K562 (cell line): ENCODE data around the gene NRG2. TPM values are rescaled to one million over a fixed set of nuclear protein-coding genes. Genes with fewer than 3 reads are reported as not detected.

Experiments used
- ATAC-seq: fragments of 200-7000 bp; cut with Tn5 transposase; 3 replicates; pipeline ENCODE4 v1.9.1; 2020; ENCODE audit warnings: moderate library complexity
- BruUV-seq: library from RNA; stranded (reverse); fragments of 400-500 nt; replicated peaks from 2 replicates; lab custom pipeline; 2021; lab: Mats Ljungman, UMichigan
- CTCF ChIA-PET: fragments of 300-600 bp; formaldehyde crosslinking; extraction: SDS; loops from one replicate; lab custom pipeline; 2021; ENCODE audit warnings: low intra/inter-chr PET ratio; lab: Yijun Ruan, JAX
- POLR2A ChIA-PET: fragments of 300-600, 350-650 bp; sonication (Branson Sonifier 250); formaldehyde crosslinking; extraction: SDS; loops from one replicate; lab custom pipeline; 2021; ENCODE audit warnings: antibody characterized with exemption, inconsistent platforms; lab: Yijun Ruan, JAX
- DNase-seq, 4 experiments: peaks; one replicate each; pipeline versions ENCODE4 v3.0.0 to v3.0.0-alpha.2; 2011 to 2018; ENCODE audit warnings: low spot score in 3 of 4, mixed read lengths in 3 of 4; ENCODE audit errors: extremely low read depth in 1 of 4
- FAIRE-seq: peaks from 2 replicates; lab custom pipeline; 2011; peaks lifted over from hg19 to GRCh38; lab: Jason Lieb, UNC
- H2AFZ ChIP-seq: 2 replicates; pipeline ENCODE4 v1.6.0; 2011; ENCODE audit warnings: low read depth, low read length, control low read depth, inconsistent platforms
- H3K27ac ChIP-seq: fragments of 200-600 bp; 3 replicates; pipeline ENCODE4 v1.8.0; 2011; ENCODE audit warnings: low read depth, mild to moderate bottlenecking, control low read depth, inconsistent platforms, low read length, moderate library complexity, mixed read lengths; ENCODE audit errors: extremely low read depth
- H3K27me3 ChIP-seq, 2 experiments: fragments of 300-600 bp in 1 of 2; 2 replicates in 1 of 2; 3 replicates in 1 of 2; pipeline versions ENCODE4 v1.6.0 to v1.8.0; 2011; ENCODE audit warnings: inconsistent platforms in 2 of 2, low read length in 2 of 2, mild to moderate bottlenecking in 1 of 2, mixed read lengths in 1 of 2, moderate library complexity in 1 of 2; ENCODE audit not compliant: control insufficient read depth in 2 of 2, insufficient read depth in 2 of 2
- H3K36me3 ChIP-seq: fragments of 300-600 bp; 3 replicates; pipeline ENCODE4 v1.8.0; 2011; ENCODE audit warnings: mild to moderate bottlenecking, low read length, inconsistent platforms; ENCODE audit not compliant: control insufficient read depth, insufficient read depth
- H3K4me1 ChIP-seq, 2 experiments: fragments of 200-600 bp in 1 of 2; replicated peaks in 1 of 2; 2 replicates in 1 of 2; 3 replicates in 1 of 2; pipeline versions ENCODE4 v1.5.1 to v1.8.0; 2011; ENCODE audit warnings: inconsistent platforms in 2 of 2, low read length in 2 of 2, mild to moderate bottlenecking in 1 of 2, mixed read lengths in 1 of 2, moderate library complexity in 1 of 2; ENCODE audit not compliant: control insufficient read depth in 2 of 2, insufficient read depth in 2 of 2
- H3K4me2 ChIP-seq: 2 replicates; pipeline ENCODE4 v1.6.1; 2011; ENCODE audit warnings: low read length, control low read depth, inconsistent platforms, mixed read lengths; ENCODE audit not compliant: insufficient read depth
- H3K4me3 ChIP-seq: fragments of 200-600 bp; sonication (generic), shearing (Covaris generic); 2 replicates; pipeline ENCODE4 v1.5.1; 2016; ENCODE audit warnings: control low read depth, inconsistent platforms
- H3K79me2 ChIP-seq: fragments of 200-600 bp; 3 replicates; pipeline ENCODE4 v1.8.0; 2011; ENCODE audit warnings: low read length, inconsistent platforms; ENCODE audit not compliant: control insufficient read depth, insufficient read depth
- H3K9ac ChIP-seq, 2 experiments: 2 replicates each; pipeline versions ENCODE4 v1.6.0 to v1.6.1; 2011; ENCODE audit warnings: low read depth in 2 of 2, low read length in 2 of 2, control low read depth in 1 of 2, inconsistent platforms in 1 of 2, mild to moderate bottlenecking in 1 of 2, mixed read lengths in 1 of 2; ENCODE audit not compliant: insufficient read depth in 1 of 2
- H3K9me1 ChIP-seq: one replicate; pipeline ENCODE4 v1.6.0; 2011; ENCODE audit warnings: inconsistent platforms, mild to moderate bottlenecking, low read length, moderate library complexity; ENCODE audit not compliant: control insufficient read depth, insufficient read depth
- H3K9me3 ChIP-seq: replicated peaks from 2 replicates; pipeline ENCODE4 v1.5.1; 2011; ENCODE audit warnings: low read depth, low read length, inconsistent platforms; ENCODE audit not compliant: control insufficient read depth, insufficient read depth
- H4K20me1 ChIP-seq: replicated peaks from 2 replicates; pipeline ENCODE4 v1.6.1; 2011; ENCODE audit warnings: low read length, inconsistent platforms, mixed read lengths; ENCODE audit not compliant: control insufficient read depth, insufficient read depth
- CC2D1A ChIP-seq: fragments of 450-650 bp; IDR thresholded peaks from 2 replicates; pipeline ENCODE4 v1.6.1; 2017; ENCODE audit warnings: mild to moderate bottlenecking
- E4F1 ChIP-seq: fragments of 250-450 bp; sonication (Bioruptor Pico); IDR thresholded peaks from 2 replicates; pipeline ENCODE4 v1.5.0; 2021; ENCODE audit warnings: mild to moderate bottlenecking, borderline replicate concordance
- FOXP1 ChIP-seq: sonication (generic); formaldehyde crosslinking; IDR thresholded peaks from 2 replicates; pipeline ENCODE4 v1.8.0; 2022; ENCODE audit warnings: mild to moderate bottlenecking, missing genetic modification reagents
- HNRNPL ChIP-seq: fragments of 200-400 bp; formaldehyde crosslinking; IDR thresholded peaks from 2 replicates; pipeline ENCODE4 v1.6.1; 2017; ENCODE audit warnings: low read depth, mild to moderate bottlenecking, low read length
- KLF13 ChIP-seq: fragments of 450-650 bp; IDR thresholded peaks from 2 replicates; pipeline ENCODE4 v1.6.1; 2016; ENCODE audit warnings: missing genetic modification characterization, low read depth, mild to moderate bottlenecking, missing compliant biosample characterization, moderate library complexity, borderline replicate concordance
- LEF1 ChIP-seq: fragments of 450-650 bp; IDR thresholded peaks from 2 replicates; pipeline ENCODE4 v1.6.1; 2016; ENCODE audit warnings: mild to moderate bottlenecking
- MNT ChIP-seq, 2 experiments: fragments of 450-650 bp; conservative IDR thresholded peaks; 2 replicates each; pipeline ENCODE4 v1.6.1; 2017; ENCODE audit warnings: mild to moderate bottlenecking in 2 of 2, moderate library complexity in 2 of 2
- NCOA4 ChIP-seq: fragments of 450-650 bp; IDR thresholded peaks from 2 replicates; pipeline ENCODE4 v1.6.1; 2018; ENCODE audit warnings: mild to moderate bottlenecking; ENCODE audit not compliant: partially characterized antibody
- NFE2L1 ChIP-seq: fragments of 450-650 bp; IDR thresholded peaks from 2 replicates; pipeline ENCODE4 v1.6.1; 2016; ENCODE audit warnings: missing genetic modification characterization, low read depth, mild to moderate bottlenecking, missing compliant biosample characterization, moderate library complexity, borderline replicate concordance
- RB1 ChIP-seq: fragments of 450-650 bp; IDR thresholded peaks from 2 replicates; pipeline ENCODE4 v1.6.1; 2017; ENCODE audit warnings: low read depth, mild to moderate bottlenecking
- SAP30 ChIP-seq: fragments of 200-600 bp; sonication (generic); IDR thresholded peaks from 2 replicates; pipeline ENCODE4 v1.6.1; 2012; ENCODE audit warnings: borderline replicate concordance, low read depth, mild to moderate bottlenecking, moderate library complexity, low read length, control low read depth, inconsistent platforms; ENCODE audit not compliant: insufficient read depth, poor library complexity, severe bottlenecking
- XRCC4 ChIP-seq: IDR thresholded peaks from one replicate; pipeline ENCODE4 v1.6.1; 2011; ENCODE audit not compliant: insufficient read depth, insufficient read length; ENCODE audit errors: extremely low read depth
- ZNF133 ChIP-seq: fragments of 250-450 bp; sonication (Bioruptor Pico); IDR thresholded peaks from 2 replicates; pipeline ENCODE4 v1.4.0; 2020; ENCODE audit warnings: mild to moderate bottlenecking
- ZSCAN32 ChIP-seq: fragments of 450-650 bp; formaldehyde crosslinking; IDR thresholded peaks from 2 replicates; pipeline ENCODE4 v1.4.0; 2020; ENCODE audit warnings: mild to moderate bottlenecking, moderate library complexity
- WGBS: fragments of 100-300 bp; shearing (Covaris generic); methylation state at CpG from one replicate; pipeline ENCODE4 v1.1.6; 2016; ENCODE audit warnings: low coverage, mixed read lengths; ENCODE audit not compliant: insufficient coverage; ENCODE audit errors: missing lambda C conversion rate; 5-methylcytosine and 5-hydroxymethylcytosine counted together
- in situ Hi-C: fragments of 300-500 bp; cut with MboI; formaldehyde crosslinking; loops from 4 replicates; pipeline ENCODE4 v1.15.0; 2018; ENCODE audit warnings: inconsistent platforms, mixed read lengths
- intact Hi-C: fragments of 100-400 bp; cut with micrococcal nuclease; formaldehyde crosslinking; loops from 2 replicates; pipeline ENCODE4 v1.14.2; 2022
- polyA plus RNA-seq, 8 experiments: library from polyadenylated mRNA; depleted of rRNA in 4 of 8; stranded (reverse) in 5 of 8; unstranded in 3 of 8; fragments of >200 nt; fragmentation: Nextera tagmentation in 2 of 8; fragmentation: Illumina TruSeq in 1 of 8; extraction: Ambion mirVana in 2 of 8; extraction: Trizol in 1 of 8; gene quantifications; 2 replicates each; pipeline versions ENCODE4 v1.2.1 to v1.2.3, GENCODE V29; 2011 to 2014; ENCODE audit warnings: inconsistent platforms in 1 of 8, missing spikeins in 1 of 8
- total RNA-seq, 7 experiments: library from RNA; depleted of rRNA in 6 of 7; stranded (reverse); fragments of >200 nt in 6 of 7; fragmentation: Illumina TruSeq in 2 of 7; extraction: Trizol in 2 of 7; gene quantifications; 2 replicates each; pipeline versions ENCODE4 v1.2.1 to v1.2.3, GENCODE V29; 2011 to 2021; ENCODE audit warnings: low replicate concordance in 1 of 7

The NRG2 gene
- total and polyA plus RNA-seq, 9 of the 15 experiments (the other 6 are each of a cell fraction or from before 2014, with no cell fraction given) = not detected

- ATAC-seq = no peak; the same call in 2 of the 3 replicates
- POLR2A ChIA-PET = interaction anchor here (0.9 kb wide), 1 partner anchor 12 kb away, joined by 4 read pairs; no protein-coding TSS in a partner anchor
Observed at GRCh38 chr5:139849501-139849900, 193.6 kb downstream of the NRG2 start.

More at GRCh38 chr5:139849501-139849900, 193.6 kb downstream of the NRG2 start:
- Histone ChIP-seq H2AFZ (no peak overlapping the region), H3K36me3 (no peaks in the 10 kb centered on the region), H3K9me1 (no peaks in the 10 kb centered on the region), H3K9me3 (no peaks in the 10 kb centered on the region), H3K27me3 (peaks cover 41 to 75% of the 10 kb centered on the region in 2 experiments), H3K4me2 (no peak overlapping the region), H3K4me3 (no peak overlapping the region), H3K79me2 (no peaks in the 10 kb centered on the region), H4K20me1 (peaks cover 18% of the 10 kb centered on the region), H3K4me1 (peaks cover 0 to 9% of the 10 kb centered on the region in 2 experiments; a peak in 2 of 5 replicates), H3K9ac (no peak overlapping the region), H3K27ac (no peak overlapping the region)
- in situ Hi-C loops = no loop called here
- CTCF ChIA-PET = no interaction called here
- intact Hi-C loops = no loop called here
- TF ChIP-seq HNRNPL = no peak
- TF ChIP-seq FOXP1 (CRISPR knock-in tag) = no peak
- TF ChIP-seq E4F1 (CRISPR knock-in tag) = no peak
- no peak for TF ChIP-seq XRCC4
- TF ChIP-seq RB1 = no peak
- no peak for TF ChIP-seq LEF1
- TF ChIP-seq KLF13 (tag) = no peak
- TF ChIP-seq SAP30 = no peak
- no peak for TF ChIP-seq MNT (conservative IDR thresholded peaks at IDR 0.05)
- no peak for TF ChIP-seq NCOA4
- no peak for TF ChIP-seq ZNF133 (CRISPR knock-in tag)
- TF ChIP-seq NFE2L1 = no peak
- TF ChIP-seq CC2D1A = no peak
- TF ChIP-seq ZSCAN32 (CRISPR knock-in tag) = no peak
- WGBS = 0% methylated on average over 6 of the region's 7 CpGs
- no peak for DNase-seq
- no TSS peak for BruUV-seq
- no peak for FAIRE-seq
